Measurements from ENCODE around the gene MS4A13. TPM values are rescaled to one million over a fixed set of nuclear protein-coding genes. Genes with fewer than 3 reads are reported as not detected.

Gene MS4A13
- total and polyA plus RNA-seq, 8 donors = not detected

- TF ChIP-seq EP300 (IDR thresholded peaks at IDR 0.05) (no peak), CTCF (IDR thresholded peaks at IDR 0.05) (no peak), POLR2A (IDR thresholded peaks at IDR 0.05) (no peak), POLR2AphosphoS5 (IDR thresholded peaks at IDR 0.05) (no peak)
- intact Hi-C loops (cut with DNase I; ENCODE audit: low total_unique reads) = no loop called here
Measured at GRCh38 chr11:60511393-60511792, 3.8 kb upstream of the MS4A13 start.

GRCh38 chr11:60512651-60513225, 2.5 kb upstream of the MS4A13 start:
- DNase-seq = peak in 1 of 2 donors; percentile 25
- intact Hi-C loops (cut with DNase I; ENCODE audit: low total_unique reads) = no loop called here
- Histone ChIP-seq H3K27ac (no peak overlapping the region), H3K9me3 (no peaks in the 10 kb centered on the region), H3K36me3 (no peaks in the 10 kb centered on the region), H3K4me1 (no peaks in the 10 kb centered on the region), H3K27me3 (no peaks in the 10 kb centered on the region), H3K4me3 (no peak overlapping the region)
- TF ChIP-seq POLR2A (IDR thresholded peaks at IDR 0.05) (no peak), POLR2AphosphoS5 (IDR thresholded peaks at IDR 0.05) (no peak), EP300 (IDR thresholded peaks at IDR 0.05) (no peak), CTCF (IDR thresholded peaks at IDR 0.05) (no peak)
- 60 to 76% (median 67%) methylated on average over 3 of the region's 3 CpGs for WGBS, 5 donors

More at GRCh38 chr11:60511393-60511792, 3.8 kb upstream of the MS4A13 start:
- no peaks in the 10 kb centered on the region for H3K4me1 ChIP-seq
- H3K4me3 ChIP-seq = no peak overlapping the region
- no peaks in the 10 kb centered on the region for H3K9me3 ChIP-seq
- no peaks in the 10 kb centered on the region for H3K36me3 ChIP-seq
- WGBS, 5 donors = 63 to 74% (median 69%) methylated on average over 6 of the region's 6 CpGs
- H3K27ac ChIP-seq = no peak overlapping the region
- peak in 1 of 2 donors; percentile 3 for DNase-seq
- H3K27me3 ChIP-seq = no peaks in the 10 kb centered on the region

- H3K27me3 ChIP-seq = no peaks in the 10 kb centered on the region
- peak in 1 of 2 donors; percentile 45 for DNase-seq
- WGBS, 5 donors = 53 to 77% (median 74%) methylated on average over 2 of the region's 2 CpGs
- intact Hi-C loops (cut with DNase I; ENCODE audit: low total_unique reads) = no loop called here
- no peaks in the 10 kb centered on the region for H3K36me3 ChIP-seq
- no peak for TF ChIP-seq POLR2AphosphoS5 (IDR thresholded peaks at IDR 0.05)
- no peak for TF ChIP-seq EP300 (IDR thresholded peaks at IDR 0.05)
- TF ChIP-seq POLR2A (IDR thresholded peaks at IDR 0.05) = no peak
- no peak for TF ChIP-seq CTCF (IDR thresholded peaks at IDR 0.05)
- H3K4me1 ChIP-seq = no peaks in the 10 kb centered on the region
- H3K4me3 ChIP-seq = no peak overlapping the region
- no peaks in the 10 kb centered on the region for H3K9me3 ChIP-seq
- no peak overlapping the region for H3K27ac ChIP-seq
Measured at GRCh38 chr11:60513496-60514460, 1.4 kb upstream of the MS4A13 start.

- no peak for TF ChIP-seq EP300 (IDR thresholded peaks at IDR 0.05)
- TF ChIP-seq POLR2AphosphoS5 (IDR thresholded peaks at IDR 0.05) = no peak
- TF ChIP-seq CTCF (IDR thresholded peaks at IDR 0.05) = no peak
- TF ChIP-seq POLR2A (IDR thresholded peaks at IDR 0.05) = no peak
- intact Hi-C loops (cut with DNase I; ENCODE audit: low total_unique reads) = no loop called here
- Histone ChIP-seq H3K4me3 (no peak overlapping the region), H3K27ac (no peak overlapping the region), H3K4me1 (no peaks in the 10 kb centered on the region), H3K36me3 (no peaks in the 10 kb centered on the region), H3K27me3 (no peaks in the 10 kb centered on the region), H3K9me3 (no peaks in the 10 kb centered on the region)
- DNase-seq = no peak
- WGBS, 5 donors = 53 to 71% (median 65%) methylated on average over 1 of the region's 1 CpG
Measured at GRCh38 chr11:60528465-60528864, 13.3 kb downstream of the MS4A13 start.
